ENCODE data around the gene UBL3. TPM values are rescaled to one million over a fixed set of nuclear protein-coding genes. Genes with fewer than 3 reads are reported as not detected.

Gene UBL3
- total RNA-seq, 4 donors from 2014 or later: 23.4 to 35.0 (median 33.3) TPM

DNA sequence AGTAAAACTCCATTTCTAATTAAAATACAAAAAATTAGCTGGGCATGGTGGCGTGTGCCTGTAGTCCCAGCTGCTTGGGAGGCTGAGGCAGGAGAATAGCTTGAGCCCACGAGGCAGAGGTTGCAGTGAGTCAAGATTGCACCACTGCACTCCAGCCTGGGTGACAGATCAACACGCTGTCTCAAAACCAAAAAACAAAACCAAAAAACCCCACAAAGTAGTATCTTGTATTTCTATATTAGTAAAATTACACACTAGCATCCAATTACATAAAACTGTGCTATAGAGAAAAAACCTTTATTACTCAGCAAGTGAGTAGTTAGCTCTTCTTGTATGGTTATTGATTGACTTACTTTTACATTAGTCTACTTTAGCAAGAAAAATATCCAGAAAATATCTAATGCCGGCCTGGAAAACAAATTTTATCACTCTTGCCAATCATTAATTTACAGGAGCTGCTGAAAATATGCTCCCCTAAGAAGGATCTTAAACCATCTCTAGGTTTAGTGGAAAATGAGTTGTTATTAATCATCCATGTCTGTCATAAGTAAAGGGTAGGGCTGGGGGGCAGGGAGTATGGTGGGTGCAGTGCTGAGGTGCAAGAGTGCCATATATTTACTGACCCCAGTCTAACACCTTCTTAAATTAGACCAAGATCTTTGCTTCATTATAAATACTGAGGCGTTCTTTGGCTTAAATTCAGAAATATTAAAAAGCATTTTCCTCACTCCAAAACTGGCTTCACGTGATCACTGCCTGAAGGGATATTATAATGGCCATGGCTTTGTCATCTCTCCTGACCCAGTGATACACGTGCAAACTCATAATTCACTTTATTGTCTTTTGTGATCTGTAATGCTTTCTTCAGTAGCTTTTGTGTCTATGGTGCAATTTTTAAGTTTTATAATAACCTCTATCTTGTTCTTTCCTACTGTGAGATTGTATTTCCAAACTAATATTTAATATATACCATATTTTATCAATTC is 44.1 kb downstream of the UBL3 start:
- no peak overlapping the region for H3K4me3 ChIP-seq
- H3K27ac ChIP-seq: no peak overlapping the region
- 75 to 76% methylated on average over 7 of the region's 7 CpGs for WGBS, 2 donors
- no peaks in the 10 kb centered on the region for H3K27me3 ChIP-seq
- TF ChIP-seq POLR2A (IDR thresholded peaks at IDR 0.05) (no peak), EP300 (IDR thresholded peaks at IDR 0.05) (no peak)
- TF ChIP-seq, protein P1, sequence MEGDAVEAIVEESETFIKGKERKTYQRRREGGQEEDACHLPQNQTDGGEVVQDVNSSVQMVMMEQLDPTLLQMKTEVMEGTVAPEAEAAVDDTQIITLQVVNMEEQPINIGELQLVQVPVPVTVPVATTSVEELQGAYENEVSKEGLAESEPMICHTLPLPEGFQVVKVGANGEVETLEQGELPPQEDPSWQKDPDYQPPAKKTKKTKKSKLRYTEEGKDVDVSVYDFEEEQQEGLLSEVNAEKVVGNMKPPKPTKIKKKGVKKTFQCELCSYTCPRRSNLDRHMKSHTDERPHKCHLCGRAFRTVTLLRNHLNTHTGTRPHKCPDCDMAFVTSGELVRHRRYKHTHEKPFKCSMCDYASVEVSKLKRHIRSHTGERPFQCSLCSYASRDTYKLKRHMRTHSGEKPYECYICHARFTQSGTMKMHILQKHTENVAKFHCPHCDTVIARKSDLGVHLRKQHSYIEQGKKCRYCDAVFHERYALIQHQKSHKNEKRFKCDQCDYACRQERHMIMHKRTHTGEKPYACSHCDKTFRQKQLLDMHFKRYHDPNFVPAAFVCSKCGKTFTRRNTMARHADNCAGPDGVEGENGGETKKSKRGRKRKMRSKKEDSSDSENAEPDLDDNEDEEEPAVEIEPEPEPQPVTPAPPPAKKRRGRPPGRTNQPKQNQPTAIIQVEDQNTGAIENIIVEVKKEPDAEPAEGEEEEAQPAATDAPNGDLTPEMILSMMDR (IDR thresholded peaks at IDR 0.05): no peak
- peaks cover 0 to 62% (median 17%) of the 10 kb centered on the region in 4 donors for H3K4me1 ChIP-seq
- no peaks in the 10 kb centered on the region for H3K36me3 ChIP-seq
- H3K9me3 ChIP-seq: no peaks in the 10 kb centered on the region
- no peak for DNase-seq (ENCODE audit: low spot score in 2 of 2)

DNA sequence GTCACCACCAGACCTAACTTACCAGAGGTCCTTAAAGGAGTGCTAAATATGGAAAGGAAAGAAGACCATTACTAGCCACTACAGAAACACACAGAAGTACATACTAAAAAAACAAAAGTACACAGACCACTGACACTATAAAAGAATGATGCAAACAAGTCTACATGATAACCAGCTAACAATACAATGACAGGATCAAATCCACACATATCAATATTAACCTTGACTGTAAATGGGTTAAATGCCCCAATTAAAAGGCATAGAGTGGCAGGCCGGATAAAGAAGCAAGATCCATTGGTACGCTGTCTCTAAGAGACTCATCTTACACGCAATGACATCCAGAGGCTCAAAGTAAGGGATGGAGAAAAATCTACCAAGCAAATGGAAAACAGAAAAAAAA is 47.2 kb downstream of the UBL3 start:
- H3K9me3 ChIP-seq: no peaks in the 10 kb centered on the region
- no peak overlapping the region for H3K27ac ChIP-seq
- H3K27me3 ChIP-seq: no peaks in the 10 kb centered on the region
- H3K4me1 ChIP-seq: peaks cover 0 to 38% (median 4%) of the 10 kb centered on the region in 4 donors
- H3K36me3 ChIP-seq: no peaks in the 10 kb centered on the region
- 92 to 94% methylated on average over 3 of the region's 3 CpGs for WGBS, 2 donors
- TF ChIP-seq, protein P1 (IDR thresholded peaks at IDR 0.05): no peak
- no peak for TF ChIP-seq POLR2A (IDR thresholded peaks at IDR 0.05)
- TF ChIP-seq EP300 (IDR thresholded peaks at IDR 0.05): no peak
- H3K4me3 ChIP-seq: no peak overlapping the region
- no peak for DNase-seq (ENCODE audit: low spot score in 2 of 2)

DNA sequence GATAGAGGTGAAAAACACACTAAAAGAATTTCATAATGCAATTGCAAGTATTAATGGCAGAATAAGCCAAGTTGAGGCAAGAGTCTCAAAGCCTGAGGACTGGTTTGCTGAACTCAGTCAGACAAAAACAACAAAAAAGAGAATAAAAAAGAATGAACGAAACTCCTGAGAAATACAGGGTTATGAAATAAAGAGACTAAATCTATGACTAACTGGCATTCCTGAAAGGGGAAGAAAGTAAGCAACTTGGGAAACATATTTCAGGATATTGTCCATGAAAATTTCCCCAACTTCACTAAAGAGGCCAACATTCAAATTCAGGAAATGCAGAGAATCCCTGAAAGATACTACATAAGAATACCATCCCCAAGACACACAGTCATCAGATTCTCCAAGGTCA is 47.8 kb downstream of the UBL3 start:
- no peaks in the 10 kb centered on the region for H3K9me3 ChIP-seq
- H3K4me3 ChIP-seq: no peak overlapping the region
- no peaks in the 10 kb centered on the region for H3K27me3 ChIP-seq
- DNase-seq (ENCODE audit: low spot score in 2 of 2): no peak
- H3K27ac ChIP-seq: no peak overlapping the region
- peaks cover 0 to 38% (median 4%) of the 10 kb centered on the region in 4 donors for H3K4me1 ChIP-seq
- TF ChIP-seq, protein P1 (IDR thresholded peaks at IDR 0.05): no peak
- no peak for TF ChIP-seq POLR2A (IDR thresholded peaks at IDR 0.05)
- TF ChIP-seq EP300 (IDR thresholded peaks at IDR 0.05): no peak
- WGBS, 2 donors: 85 to 90% methylated on average over 1 of the region's 1 CpG
- no peaks in the 10 kb centered on the region for H3K36me3 ChIP-seq

DNA sequence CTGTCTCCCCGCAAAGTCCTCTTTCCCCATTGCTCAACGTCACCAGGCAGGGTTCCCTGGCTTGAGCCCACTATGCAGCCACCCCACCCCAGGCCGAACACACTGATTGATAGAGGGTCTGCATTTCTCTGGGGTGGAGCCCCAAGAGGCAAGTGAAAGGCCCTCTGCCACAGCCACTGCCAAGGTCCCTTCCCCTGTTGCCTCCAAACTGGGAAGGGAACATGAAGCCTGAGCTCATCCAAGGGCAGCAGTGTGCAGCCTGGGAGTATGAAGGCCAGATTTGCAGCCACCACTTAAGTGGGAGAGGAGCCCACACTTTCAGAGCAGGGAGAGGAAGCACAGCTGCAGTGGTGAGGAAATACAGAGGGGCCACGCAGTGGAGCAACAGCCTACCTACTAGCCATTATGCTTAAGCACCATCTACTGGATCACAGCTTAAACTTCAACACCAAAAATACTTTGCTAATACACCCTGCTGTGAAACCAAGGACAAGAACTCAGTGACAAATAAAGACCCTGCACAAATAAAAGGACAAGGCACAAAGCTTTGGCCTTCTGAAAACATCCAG is 48.6 kb downstream of the UBL3 start:
- H3K27me3 ChIP-seq: no peaks in the 10 kb centered on the region
- no peaks in the 10 kb centered on the region for H3K9me3 ChIP-seq
- no peaks in the 10 kb centered on the region for H3K36me3 ChIP-seq
- peaks cover 0 to 31% (median 2%) of the 10 kb centered on the region in 4 donors for H3K4me1 ChIP-seq
- H3K27ac ChIP-seq: no peak overlapping the region
- H3K4me3 ChIP-seq: no peak overlapping the region
- TF ChIP-seq, protein P1 (IDR thresholded peaks at IDR 0.05): no peak
- TF ChIP-seq EP300 (IDR thresholded peaks at IDR 0.05): no peak
- no peak for TF ChIP-seq POLR2A (IDR thresholded peaks at IDR 0.05)
- no peak for DNase-seq (ENCODE audit: low spot score in 2 of 2)
- WGBS, 2 donors: 57 to 91% methylated on average over 4 of the region's 4 CpGs

DNA sequence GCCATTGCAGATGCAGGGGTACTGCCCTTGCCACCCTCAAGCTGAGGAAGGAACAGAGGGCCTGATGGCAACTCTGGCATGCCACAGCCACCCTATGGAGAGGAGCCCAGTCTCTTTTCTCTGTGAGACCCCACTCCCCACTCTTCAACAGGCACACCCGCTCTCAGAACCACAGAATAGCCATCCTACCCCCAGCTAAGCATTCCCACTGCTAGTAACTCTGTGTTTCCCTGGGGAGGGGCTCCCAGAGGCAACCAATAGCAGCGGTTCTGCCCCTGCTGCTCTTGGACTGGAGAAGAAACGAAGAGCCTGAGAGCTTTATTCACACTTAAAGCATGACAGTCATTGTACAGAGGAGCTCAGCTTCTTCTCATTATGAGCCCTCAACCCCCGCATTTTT is 49.3 kb downstream of the UBL3 start:
- 81 to 82% methylated on average over 4 of the region's 4 CpGs for WGBS, 2 donors
- no peak overlapping the region for H3K27ac ChIP-seq
- no peaks in the 10 kb centered on the region for H3K27me3 ChIP-seq
- no peaks in the 10 kb centered on the region for H3K9me3 ChIP-seq
- DNase-seq (ENCODE audit: low spot score in 2 of 2): no peak
- H3K36me3 ChIP-seq: no peaks in the 10 kb centered on the region
- peaks cover 0 to 31% (median 2%) of the 10 kb centered on the region in 4 donors for H3K4me1 ChIP-seq
- TF ChIP-seq, protein P1 (IDR thresholded peaks at IDR 0.05): no peak
- TF ChIP-seq EP300 (IDR thresholded peaks at IDR 0.05): no peak
- TF ChIP-seq POLR2A (IDR thresholded peaks at IDR 0.05): no peak
- no peak overlapping the region for H3K4me3 ChIP-seq

Measured in tibial nerve (tissue), 4 donors.